DND-41 (cell line): ENCODE data around the gene RFLNA.

Experiments
- CTCF ChIP-seq: IDR thresholded peaks from 2 replicates; pipeline ENCODE4 v1.5.1; 2012; ENCODE audit warnings: borderline replicate concordance, low read length, moderate library complexity, mild to moderate bottlenecking; ENCODE audit not compliant: poor library complexity, severe bottlenecking; ENCODE audit errors: extremely low read depth
- EZH2 ChIP-seq: IDR thresholded peaks from 3 replicates; pipeline ENCODE4 v1.6.1; 2012; ENCODE audit warnings: borderline replicate concordance, low read depth, mild to moderate bottlenecking, moderate library complexity, low read length, inconsistent platforms; ENCODE audit not compliant: severe bottlenecking

GRCh38 chr12:124247331-124247730, 47.6 kb upstream of the RFLNA start:
- TF ChIP-seq CTCF: no peak
- TF ChIP-seq EZH2: no peak
